GM19397 (cell line): Measurements from ENCODE around the gene SLC10A7.

ENCODE experiments used
- ATAC-seq: cut with Tn5 transposase; IDR thresholded peaks from one replicate; pipeline ENCODE4 v1.9.1; 2021; ENCODE audit warnings: mild to moderate bottlenecking, moderate library complexity; ENCODE audit not compliant: unreplicated experiment

Gene SLC10A7

GRCh38 chr4:146267826-146268225, 253.9 kb downstream of the SLC10A7 start:
- no peak for ATAC-seq

DNA sequence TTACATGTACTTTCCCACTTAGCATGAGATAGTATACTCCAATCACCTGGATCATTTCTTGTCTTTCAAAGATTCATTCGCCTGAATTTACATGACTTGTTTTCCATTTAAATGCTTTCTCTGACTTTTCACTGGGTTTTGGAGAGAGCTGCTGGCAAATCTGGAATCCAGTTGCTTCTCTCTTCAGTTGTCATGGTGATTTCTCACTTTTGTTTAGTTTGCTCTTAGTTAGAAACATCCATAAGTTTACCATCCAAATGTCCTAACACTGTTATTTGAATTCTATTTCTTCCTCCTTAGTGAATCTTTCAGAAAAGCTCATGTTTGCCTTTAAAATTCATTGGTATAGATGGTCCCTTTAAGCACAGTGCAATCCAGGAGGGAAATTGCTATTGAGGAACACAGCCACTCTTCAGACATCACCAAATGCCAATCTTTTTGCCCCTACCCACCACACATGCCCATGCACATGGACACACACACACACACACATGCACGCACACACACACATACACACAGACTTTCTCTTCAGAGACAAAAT, 255.7 kb downstream of the SLC10A7 start:
- ATAC-seq, result no peak

GRCh38 chr4:146263793-146264192, 257.9 kb downstream of the SLC10A7 start:
- no peak for ATAC-seq

- ATAC-seq, result no peak
Observed at GRCh38 chr4:146261041-146261440, 260.7 kb downstream of the SLC10A7 start.

- ATAC-seq, result no peak
Observed at GRCh38 chr4:146260521-146260920, 261.2 kb downstream of the SLC10A7 start.

- ATAC-seq, result no peak
Observed at GRCh38 chr4:146257511-146257910, 264.2 kb downstream of the SLC10A7 start.

GRCh38 chr4:146256328-146256727, 265.4 kb downstream of the SLC10A7 start:
- ATAC-seq, result no peak

DNA sequence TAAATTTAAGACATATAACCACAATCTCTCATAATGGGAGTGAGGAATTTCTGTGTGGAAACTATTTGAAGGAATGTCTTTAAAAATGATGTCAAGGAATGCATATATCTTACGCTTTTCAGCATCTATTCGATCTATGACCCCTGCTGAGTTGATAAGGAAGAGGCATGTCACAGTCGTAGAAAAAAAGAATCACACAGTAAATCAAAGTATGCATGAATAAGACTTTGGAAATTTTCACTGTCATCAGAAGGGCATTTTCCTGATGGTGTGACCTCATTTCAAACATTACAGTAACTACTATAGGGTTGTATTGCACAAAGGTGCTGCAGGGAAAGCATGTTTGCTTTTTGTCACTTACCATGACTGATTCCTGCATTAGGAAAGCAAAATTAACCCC, 265.9 kb downstream of the SLC10A7 start:
- ATAC-seq, result no peak

GRCh38 chr4:146255463-146255862, 266.3 kb downstream of the SLC10A7 start:
- ATAC-seq, result no peak

GRCh38 chr4:146252969-146253611, 268.6 kb downstream of the SLC10A7 start:
- ATAC-seq, result no peak

DNA sequence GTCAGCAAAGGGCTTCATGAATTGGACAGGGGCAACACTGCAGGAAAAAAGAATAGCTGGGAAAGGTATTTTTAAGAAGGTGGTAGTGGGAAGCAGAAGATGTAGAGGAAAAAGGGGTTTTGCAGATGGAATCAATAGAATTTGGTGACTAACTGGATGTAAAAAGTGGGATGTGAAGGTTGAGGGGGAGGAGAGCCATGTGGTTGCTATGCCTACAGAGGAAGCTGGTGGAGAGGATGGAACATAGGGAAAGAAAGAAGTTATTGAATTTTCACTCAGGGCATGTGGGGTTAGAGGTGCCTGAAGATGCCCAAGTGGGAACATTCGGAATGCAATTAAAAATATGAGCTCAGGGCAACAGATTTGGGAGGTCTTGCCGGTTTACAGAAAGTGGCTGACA, 274.4 kb downstream of the SLC10A7 start:
- no peak for ATAC-seq

DNA sequence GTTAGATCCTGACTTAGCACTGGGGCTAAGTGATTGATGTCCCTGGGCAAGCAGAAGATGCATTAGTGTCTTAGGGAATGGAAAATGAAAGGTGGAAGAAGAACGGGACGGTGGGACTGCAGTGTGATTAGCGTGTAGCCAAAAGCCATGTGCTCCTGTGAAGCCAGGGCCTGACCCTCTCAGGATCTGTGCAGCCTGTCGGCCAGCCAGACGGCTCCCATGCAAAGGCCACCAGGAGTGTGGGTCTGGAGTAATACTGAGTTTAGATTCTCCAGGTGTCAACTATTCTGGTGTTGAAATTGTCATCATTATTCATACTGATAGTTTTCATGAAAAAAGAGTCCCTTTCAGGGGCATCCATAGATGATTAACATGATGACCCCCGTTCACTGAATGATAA, 275.4 kb downstream of the SLC10A7 start:
- no peak for ATAC-seq

GRCh38 chr4:146245850-146246249, 275.9 kb downstream of the SLC10A7 start:
- ATAC-seq, result no peak

DNA sequence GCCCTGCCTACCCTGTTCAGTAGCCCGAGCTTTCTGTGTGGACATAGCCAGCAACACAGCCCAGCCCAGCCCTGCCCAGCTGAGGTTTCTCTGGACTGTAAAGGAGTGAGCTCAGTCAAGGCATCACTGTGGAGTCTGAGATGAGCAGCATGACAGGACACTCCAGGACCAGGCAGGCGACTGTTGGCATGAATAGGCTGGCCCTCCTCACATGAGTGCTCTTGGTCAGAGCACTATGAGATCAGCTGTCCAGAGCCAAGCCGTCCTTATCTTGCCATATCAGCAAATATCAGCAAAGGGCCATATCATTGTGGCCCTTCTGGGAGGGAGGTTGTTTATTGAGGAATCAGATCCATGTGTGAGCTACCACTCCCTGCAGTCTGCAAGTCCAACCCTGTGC, 276.5 kb downstream of the SLC10A7 start:
- no peak for ATAC-seq

GRCh38 chr4:146244496-146244895, 277.2 kb downstream of the SLC10A7 start:
- no peak for ATAC-seq

DNA sequence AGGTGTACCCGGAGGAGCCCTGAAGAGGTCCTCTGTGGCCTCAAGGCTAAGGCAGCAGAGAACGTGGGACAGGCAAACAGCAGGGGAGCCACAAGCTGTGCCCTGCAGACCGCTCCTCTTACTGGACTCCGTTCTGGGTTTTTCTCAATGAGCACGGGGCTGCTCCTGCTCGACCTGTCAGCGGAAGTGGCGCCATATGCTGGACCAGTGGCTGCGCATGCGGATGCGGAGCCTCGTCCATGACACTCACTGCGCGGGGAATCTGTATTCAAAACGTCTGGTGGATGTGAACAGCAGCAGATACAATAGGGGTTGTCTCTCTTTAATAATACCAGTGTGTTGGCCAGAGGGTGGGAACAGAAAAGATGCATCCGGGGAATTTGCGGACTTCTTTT, 277.9 kb downstream of the SLC10A7 start:
- no peak for ATAC-seq

- ATAC-seq, result peak; percentile 72
Observed at GRCh38 chr4:146243141-146243882, 278.4 kb downstream of the SLC10A7 start.

DNA sequence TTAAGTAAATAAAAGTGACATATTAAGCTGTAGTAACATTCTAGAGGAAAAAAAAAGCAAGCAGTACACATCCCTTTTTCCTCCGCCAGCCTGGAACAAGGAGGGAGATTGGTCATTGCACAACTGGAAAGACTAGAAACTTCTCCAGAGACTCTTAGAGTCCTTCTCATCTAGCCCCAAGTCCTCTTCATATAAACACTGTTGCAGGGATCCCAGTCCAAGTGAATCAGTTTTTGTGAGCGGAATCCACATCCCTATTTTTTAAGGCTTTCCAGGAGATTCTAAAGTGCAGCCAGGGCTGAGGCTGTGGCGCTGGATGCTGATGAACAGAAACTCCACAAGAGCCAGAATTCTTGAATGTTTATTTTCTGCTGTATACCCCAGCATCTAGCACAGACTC, 283.6 kb downstream of the SLC10A7 start:
- no peak for ATAC-seq

DNA sequence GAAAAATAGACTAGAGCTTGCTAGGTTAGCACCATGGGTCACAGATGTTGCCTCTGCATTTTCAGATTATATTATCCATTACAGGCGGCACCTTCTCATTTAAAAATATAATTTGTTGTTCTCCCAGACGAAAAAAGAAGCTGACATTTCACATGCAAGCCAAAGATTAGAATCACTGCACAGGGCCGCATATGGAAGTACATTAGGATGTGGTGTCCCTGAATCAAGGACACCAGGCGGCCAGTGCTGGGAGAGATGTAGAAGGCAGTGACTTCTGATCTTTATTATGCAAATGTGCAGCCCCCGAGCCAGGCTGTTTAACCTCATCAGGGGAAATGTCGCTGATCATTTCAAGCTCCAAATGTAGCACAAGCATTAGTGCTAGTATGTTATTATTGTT, 284.6 kb downstream of the SLC10A7 start:
- no peak for ATAC-seq

DNA sequence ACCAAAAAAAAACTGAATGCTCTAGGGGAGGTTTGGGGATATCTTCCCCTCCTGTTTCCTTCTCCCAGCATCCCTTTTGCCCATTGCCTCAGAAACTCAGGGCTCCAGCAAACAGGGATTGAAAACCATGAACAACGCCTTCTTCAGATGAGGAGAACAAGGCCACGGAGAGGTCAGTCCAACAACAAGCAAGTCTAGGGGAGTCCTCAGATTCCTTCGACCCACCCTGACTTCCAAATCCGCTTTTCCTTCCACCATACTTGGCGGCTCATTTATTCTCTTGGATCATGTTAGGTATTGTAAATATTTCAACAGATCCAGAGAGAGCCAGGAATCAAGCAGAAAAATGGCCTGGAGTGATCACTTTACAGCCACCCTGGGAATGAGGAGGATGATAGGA, 285.5 kb downstream of the SLC10A7 start:
- ATAC-seq, result no peak

DNA sequence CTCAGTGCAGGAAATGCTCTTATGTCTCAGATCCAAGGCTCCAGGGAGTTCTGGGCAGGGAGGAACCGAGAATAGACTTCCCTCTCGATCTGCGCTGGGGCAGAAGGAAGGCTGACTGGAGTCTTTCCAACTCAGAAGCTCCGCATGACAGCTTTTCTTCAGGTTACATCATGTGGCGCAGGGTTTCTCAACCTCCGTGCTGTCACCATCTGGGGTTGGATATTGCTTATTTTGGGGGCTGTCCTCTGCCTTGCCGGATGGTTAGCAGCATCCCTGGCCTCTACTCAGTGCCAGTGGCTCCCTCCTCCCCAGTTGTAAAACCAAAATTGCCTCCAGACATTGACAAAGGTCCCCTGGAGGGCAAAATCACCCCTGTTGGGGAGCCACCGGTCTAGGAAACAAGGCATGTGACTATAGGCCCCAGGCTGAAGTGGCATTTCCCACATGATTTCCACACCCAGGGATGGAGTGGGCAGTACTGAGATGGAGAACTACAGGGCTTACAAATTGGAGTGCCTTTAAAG, 286.0 kb downstream of the SLC10A7 start:
- ATAC-seq, result no peak

DNA sequence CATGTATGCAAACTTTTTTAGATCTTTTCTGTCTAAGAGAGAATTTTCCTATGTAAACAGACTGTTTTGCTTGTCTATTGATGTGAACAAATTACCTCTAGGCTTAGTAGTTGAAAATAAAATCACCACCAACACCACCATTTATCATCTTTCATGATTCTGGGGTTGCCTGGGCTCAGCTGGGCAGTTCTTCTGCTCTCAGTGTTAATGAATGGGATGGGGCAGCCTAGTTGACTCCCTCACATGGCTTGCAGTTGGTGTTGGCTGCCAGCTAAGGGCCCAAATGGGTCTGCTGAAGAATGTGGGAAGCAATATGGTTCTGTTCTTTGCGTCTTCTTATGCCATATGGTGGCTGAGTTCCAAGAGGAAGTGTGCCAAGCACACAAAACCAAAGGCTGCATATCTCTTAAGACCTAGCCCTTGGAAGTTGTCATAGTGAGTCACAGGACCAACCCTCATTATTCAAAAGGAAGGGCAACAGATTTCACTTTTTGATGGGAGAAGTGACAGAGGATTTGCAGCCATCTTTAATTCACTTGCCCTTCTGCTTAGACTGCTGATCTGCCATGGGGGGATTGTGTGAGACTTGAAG, 289.5 kb downstream of the SLC10A7 start:
- ATAC-seq, result no peak
